Measurements from ENCODE around the gene ACAA1. TPM values are rescaled to one million over a fixed set of nuclear protein-coding genes. Genes with fewer than 3 reads are reported as not detected.

ACAA1 gene
- total RNA-seq, 4 donors from 2014 or later: 48.1 to 69.5 (median 62.5) TPM

DNA sequence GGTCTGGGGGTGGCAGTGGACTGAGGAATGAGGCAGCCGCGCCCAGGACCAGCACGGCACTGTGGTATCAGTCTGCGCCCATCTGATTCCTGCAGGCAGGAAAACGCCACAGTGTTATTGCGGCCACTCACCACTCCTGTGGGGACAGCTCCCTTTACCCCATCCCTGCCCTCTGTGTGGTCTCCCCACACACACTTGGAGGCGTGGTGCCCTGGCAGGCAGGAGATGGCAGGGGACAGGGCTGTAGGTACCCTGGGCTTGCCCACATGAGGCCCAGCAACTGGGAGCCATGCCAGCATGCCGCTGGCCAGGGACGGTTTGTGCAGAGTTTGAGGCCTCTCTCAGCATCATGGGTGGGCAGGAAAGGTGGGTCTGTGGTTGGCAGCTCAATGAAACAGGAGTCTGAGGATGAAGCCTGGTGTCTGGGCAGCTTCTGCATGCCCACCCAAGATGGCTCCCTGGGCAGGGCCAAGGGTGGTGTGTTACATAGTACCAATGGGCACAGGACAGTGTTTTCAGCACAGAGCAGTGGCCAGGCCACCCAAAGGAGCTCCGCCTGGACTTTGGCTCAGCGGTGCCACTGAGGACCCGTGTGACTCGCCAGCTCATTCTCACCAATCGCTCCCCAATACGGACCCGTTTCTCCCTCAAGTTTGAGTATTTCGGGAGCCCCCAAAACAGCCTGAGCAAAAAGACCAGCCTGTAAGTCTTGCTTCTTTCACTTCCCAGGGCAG lies 27.2 kb downstream of the ACAA1 start:
- TF ChIP-seq, protein P1, sequence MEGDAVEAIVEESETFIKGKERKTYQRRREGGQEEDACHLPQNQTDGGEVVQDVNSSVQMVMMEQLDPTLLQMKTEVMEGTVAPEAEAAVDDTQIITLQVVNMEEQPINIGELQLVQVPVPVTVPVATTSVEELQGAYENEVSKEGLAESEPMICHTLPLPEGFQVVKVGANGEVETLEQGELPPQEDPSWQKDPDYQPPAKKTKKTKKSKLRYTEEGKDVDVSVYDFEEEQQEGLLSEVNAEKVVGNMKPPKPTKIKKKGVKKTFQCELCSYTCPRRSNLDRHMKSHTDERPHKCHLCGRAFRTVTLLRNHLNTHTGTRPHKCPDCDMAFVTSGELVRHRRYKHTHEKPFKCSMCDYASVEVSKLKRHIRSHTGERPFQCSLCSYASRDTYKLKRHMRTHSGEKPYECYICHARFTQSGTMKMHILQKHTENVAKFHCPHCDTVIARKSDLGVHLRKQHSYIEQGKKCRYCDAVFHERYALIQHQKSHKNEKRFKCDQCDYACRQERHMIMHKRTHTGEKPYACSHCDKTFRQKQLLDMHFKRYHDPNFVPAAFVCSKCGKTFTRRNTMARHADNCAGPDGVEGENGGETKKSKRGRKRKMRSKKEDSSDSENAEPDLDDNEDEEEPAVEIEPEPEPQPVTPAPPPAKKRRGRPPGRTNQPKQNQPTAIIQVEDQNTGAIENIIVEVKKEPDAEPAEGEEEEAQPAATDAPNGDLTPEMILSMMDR (IDR thresholded peaks at IDR 0.05): no peak
- ATAC-seq (ENCODE audit: low FRiP score) (no peak), DNase-seq (ENCODE audit: low spot score) (peak; percentile 16)

DNA sequence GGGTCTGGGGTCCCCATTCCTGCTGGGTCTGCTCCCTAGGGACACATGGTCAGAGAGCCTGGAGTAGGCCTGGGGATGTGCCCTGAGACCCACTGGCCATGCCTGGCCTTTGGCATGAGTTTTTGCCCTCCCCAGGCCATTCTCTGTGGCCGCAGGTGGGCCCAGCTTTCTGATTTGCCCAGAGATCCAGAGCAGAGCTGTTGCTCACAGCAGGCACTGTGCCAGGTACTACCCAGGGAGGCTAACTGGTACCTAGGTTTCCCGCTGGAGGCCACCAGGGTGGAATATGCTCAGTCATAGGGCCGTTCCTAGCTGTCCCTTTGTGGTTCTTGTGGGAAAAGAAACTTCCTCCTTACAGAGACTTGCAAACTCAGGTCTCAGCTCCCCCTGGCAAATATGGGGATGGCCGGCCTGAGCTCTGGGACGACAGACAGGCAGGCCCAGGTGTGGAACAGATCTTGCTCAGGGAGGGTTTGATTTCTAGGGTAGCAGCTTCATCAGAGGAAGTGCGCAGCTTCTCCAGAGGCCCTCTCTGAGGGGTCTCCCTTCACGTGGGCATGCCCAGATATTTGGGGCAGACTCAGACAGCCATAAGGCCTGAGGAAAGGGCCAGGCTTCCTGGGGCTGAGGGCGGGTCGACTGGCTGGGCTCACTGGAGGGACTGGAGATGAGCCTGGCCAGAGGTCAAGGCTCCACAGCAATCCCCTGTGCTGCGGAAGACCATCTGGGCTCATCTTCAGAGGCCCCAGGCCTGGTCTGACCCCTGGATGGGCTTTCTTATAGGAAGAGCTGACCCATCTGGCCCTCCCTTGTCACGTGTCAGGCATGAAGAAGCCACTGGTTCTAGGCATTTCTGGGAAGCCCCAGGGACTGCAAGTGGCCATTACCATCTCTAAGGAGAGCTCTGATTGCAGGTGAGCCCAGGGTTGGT lies 28.0 kb downstream of the ACAA1 start:
- ATAC-seq (ENCODE audit: low FRiP score): no peak
- TF ChIP-seq, protein P1 (IDR thresholded peaks at IDR 0.05): no peak
- DNase-seq (ENCODE audit: low spot score): peak; percentile 9

DNA sequence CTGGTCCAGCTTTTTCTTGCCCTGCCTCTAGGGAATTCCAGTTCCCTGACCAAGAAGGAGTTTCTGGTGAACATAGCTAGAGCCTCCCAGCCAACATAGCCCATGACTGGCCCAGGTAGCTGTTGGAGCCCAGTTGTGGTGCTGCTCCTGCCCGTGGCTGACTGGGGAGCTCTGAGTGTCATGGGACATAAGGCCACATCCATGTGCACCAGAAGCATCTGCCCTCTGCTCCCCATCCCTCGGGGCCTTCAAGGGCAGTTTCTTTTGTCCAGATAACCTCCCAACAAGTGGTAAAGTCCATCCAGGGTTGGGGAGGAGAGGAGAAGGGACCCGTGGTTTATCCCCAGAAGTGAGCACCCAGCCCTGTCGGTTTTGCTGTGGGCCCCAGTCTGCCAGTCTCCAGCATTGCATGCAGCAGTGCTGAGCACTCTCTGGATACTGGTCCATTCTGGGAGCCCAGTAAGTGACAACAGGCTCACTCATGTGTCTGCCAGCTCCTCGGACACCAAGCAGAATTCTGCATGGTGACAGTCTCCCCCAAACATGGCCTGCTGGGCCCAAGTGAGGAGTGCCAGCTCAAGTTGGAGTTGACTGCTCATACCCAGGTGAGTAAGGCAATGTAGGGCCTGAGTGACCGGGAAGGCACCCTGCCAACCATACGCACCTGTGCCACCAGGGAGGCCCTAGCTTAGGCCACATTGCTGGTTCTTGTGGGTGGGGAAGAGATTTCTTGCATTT lies 28.8 kb downstream of the ACAA1 start:
- ATAC-seq (ENCODE audit: low FRiP score) (no peak), DNase-seq (ENCODE audit: low spot score) (peak; percentile 8)
- TF ChIP-seq, protein P1 (IDR thresholded peaks at IDR 0.05): no peak

GRCh38 chr3:38105525-38105924 lies 31.4 kb downstream of the ACAA1 start:
- ATAC-seq (ENCODE audit: low FRiP score) (no peak), DNase-seq (ENCODE audit: low spot score) (no peak)
- TF ChIP-seq, protein P1 (IDR thresholded peaks at IDR 0.05): no peak

GRCh38 chr3:38102444-38102814 lies 34.5 kb downstream of the ACAA1 start:
- TF ChIP-seq, protein P1 (IDR thresholded peaks at IDR 0.05): no peak

GRCh38 chr3:38101811-38102443 lies 35.0 kb downstream of the ACAA1 start:
- no peak for ATAC-seq (ENCODE audit: low FRiP score)
- TF ChIP-seq, protein P1 (IDR thresholded peaks at IDR 0.05): no peak
- DNase-seq (ENCODE audit: low spot score): no peak

More at GRCh38 chr3:38102444-38102814, 34.5 kb downstream of the ACAA1 start:
- DNase-seq (ENCODE audit: low spot score) (no peak), ATAC-seq (ENCODE audit: low FRiP score) (no peak)

Measured in omental fat pad (tissue), 4 donors.